Sciatic nerve (tissue), 2 donors: ENCODE data around the gene RDH12. TPM values are rescaled to one million over a fixed set of nuclear protein-coding genes. Genes with fewer than 3 reads are reported as not detected.
A peak's percentile ranks its signal among the peaks of the same experiment; 100 is the strongest.

ENCODE experiments used
- ATAC-seq: fragments of 200-7000 bp; cut with Tn5 transposase; one replicate; pipeline ENCODE4 v1.9.1; 2020; ENCODE audit warnings: mild to moderate bottlenecking, moderate library complexity
- DNase-seq: peaks from one replicate; pipeline ENCODE4 v3.0.0-alpha.2; 2020; ENCODE audit warnings: low spot score
- intact Hi-C: fragments of 100-400 bp; cut with DNase I; formaldehyde crosslinking; loops from one replicate; pipeline ENCODE4 v1.14.2; 2022
- total RNA-seq: library from RNA; stranded (reverse); fragmentation: NEBNext Ultra II Directional; extraction: Animal tissue kit (Norgen Biotek cat#: 25700); gene quantifications from one replicate; pipeline ENCODE4 v1.2.1, GENCODE V29; 2021
- donor health status: DM: no; HTN: no; CAD: no.
- donor health status: DM: no; HTN: no; CAD: no.

Gene RDH12
- total RNA-seq, 1 donor from 2014 or later = not detected

- intact Hi-C loops = no loop called here
- ATAC-seq (no peak), DNase-seq (no peak)
Measured at GRCh38 chr14:67735336-67736147, 33.9 kb downstream of the RDH12 start.

DNA sequence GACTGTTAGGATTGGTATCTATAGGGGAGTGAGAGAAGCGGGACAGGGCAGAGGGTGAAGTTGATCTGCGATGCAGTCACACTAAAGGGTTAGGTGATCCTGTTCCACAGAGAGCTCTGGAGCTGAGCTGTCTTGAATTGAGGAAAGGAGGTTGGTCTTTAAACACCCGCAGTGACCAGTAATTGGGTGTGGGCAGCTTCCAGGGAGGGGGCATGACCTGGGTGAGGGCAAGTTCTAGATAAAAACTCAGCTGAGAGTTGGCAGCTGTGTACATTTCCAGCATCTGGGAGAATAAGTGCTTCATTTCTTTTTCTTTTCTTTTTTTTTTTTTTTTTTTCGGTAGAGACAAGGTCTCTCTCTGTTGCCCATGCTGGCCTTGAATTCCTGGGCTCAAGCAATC, 35.1 kb downstream of the RDH12 start:
- intact Hi-C loops = no loop called here
- DNase-seq (no peak), ATAC-seq (no peak)

GRCh38 chr14:67738740-67739504, 37.2 kb downstream of the RDH12 start:
- intact Hi-C loops = no loop called here
- DNase-seq (peak; percentile 67), ATAC-seq (peak; percentile 96)

- intact Hi-C loops = no loop called here
- DNase-seq (no peak), ATAC-seq (no peak)
Measured at GRCh38 chr14:67744046-67744445, 42.4 kb downstream of the RDH12 start.

DNA sequence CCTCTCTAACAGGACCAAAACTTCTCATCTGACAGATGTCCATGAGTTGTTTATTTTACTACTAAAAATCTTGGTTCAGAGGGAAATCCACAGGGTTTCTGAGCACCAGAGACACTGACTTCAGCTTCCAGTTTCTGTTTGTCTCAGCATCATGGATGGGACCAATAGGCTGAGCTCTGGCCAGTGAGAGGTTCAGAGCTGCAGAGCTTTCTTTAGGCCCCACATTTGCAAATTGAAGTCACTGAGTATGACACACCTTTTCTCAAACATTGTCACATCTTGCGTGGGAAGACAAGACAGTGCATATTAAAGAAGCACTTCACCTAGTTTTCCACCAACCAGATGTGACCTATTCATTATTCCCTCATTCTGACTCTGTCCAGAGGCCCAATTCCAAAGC, 45.2 kb downstream of the RDH12 start:
- ATAC-seq (no peak), DNase-seq (no peak)
- intact Hi-C loops = no loop called here

- intact Hi-C loops = no loop called here
- DNase-seq (no peak), ATAC-seq (no peak)
Measured at GRCh38 chr14:67748312-67748711, 46.6 kb downstream of the RDH12 start.

DNA sequence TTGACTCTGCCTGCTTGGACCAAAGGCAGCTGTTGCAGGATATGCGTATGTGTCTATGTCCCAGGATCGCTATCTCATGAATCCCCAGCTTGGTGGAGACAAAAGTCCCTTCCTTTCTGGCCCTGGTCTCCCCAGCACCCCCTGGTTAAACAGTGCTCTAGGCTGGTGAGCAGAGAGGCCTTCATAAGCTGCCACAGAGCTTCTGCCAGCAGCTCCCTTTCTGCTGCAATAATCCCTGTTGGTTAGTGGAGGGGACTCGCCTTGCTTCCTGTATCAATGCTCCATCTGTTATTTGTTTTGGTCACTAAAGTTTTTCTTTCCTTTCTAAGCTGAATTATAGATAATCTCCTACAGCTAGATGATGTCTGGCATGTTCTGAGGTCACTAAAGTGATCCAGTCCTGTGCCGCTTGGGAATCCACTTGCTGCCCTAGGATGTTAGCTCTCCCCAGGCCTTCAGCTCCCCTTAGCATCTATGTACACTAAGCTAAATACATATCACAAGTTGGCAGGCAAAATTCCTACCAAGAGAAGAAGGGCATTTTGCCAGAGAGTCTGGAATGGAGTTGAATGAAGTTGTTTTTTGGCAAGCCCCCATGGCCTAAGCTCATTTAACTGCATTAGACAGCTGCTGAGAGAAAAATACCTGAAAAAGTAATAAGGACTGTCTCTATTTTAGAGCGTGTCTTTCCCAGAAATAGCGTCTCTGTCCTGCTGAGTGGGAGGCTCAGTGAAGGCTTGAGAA, 47.8 kb downstream of the RDH12 start:
- ATAC-seq (no peak), DNase-seq (no peak)
- intact Hi-C loops = no loop called here

GRCh38 chr14:67756496-67756895, 54.8 kb downstream of the RDH12 start:
- intact Hi-C loops = no loop called here
- ATAC-seq = no peak

DNA sequence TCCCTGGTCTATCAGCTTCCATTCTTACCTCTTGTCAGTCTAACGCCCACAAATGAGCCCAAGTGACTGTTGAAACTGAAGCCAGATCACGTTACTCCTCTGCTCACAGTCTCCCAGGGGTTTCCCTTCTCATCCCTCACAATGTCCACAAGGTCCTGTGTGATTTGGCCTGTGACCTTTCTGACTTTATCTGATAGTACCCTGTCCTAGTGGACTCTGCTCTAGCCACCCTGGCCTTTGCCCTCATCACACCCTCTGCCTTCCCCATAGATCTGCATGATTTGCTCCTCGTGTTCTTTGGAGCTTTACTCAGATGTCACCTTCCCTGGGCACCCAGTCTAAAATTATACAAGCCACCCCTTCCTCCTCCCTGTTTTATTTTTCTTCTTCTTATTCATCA, 55.5 kb downstream of the RDH12 start:
- ATAC-seq (no peak), DNase-seq (no peak)
- intact Hi-C loops = no loop called here

More at GRCh38 chr14:67756496-67756895, 54.8 kb downstream of the RDH12 start:
- DNase-seq = no peak

GRCh38 chr14:67759916-67760315, 58.2 kb downstream of the RDH12 start:
- no peak for DNase-seq
- intact Hi-C loops = no loop called here
- ATAC-seq = no peak

DNA sequence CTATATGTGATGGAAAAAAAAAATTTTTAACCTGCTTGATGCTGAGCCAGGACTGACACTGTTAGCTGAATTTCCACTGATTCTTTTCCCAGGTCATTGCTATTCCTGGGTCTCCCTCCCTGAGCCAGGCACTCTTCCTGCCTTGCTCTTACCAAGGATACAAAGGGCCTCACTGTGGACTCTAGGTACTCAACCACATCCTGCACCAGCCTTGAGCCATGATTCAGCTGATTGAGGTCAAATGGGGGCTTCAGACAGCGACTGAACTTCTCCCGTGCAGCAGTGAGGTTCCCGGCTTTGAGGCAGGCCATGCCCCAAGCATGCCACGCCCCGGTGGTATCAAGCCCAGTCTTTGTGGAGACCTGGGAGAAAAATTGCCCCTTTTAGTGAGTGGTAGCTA, 60.4 kb downstream of the RDH12 start:
- ATAC-seq = no peak
- intact Hi-C loops = no loop called here
- DNase-seq = no peak

DNA sequence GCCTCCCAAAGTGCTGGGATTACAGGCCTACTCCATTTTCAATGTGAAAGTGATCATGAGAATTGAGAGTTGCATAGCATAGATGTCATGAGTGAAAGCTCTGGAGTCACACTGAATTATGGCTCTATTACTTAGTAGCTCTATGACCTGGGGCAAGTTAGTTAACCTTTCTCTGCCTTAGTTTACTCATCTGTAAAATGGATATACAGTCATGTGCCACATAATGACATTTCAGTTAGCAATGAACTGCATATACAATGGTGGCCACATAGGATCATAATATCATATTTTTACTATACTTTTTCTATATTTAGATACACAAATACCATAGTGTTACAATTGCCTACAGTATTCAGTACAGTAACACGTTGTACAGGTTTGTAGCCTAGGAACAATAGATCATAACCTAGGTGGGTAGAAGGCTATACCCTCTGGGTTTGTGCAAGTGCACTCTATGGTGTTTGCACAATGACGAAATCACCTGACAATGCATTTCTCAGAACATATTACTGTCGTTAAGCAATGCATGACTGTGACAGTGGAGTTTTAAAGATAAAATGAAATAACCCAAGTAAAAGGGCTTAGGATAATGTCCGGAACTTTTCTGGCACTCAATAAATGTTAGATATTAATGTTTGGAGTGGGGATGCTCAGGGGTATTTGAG, 61.6 kb downstream of the RDH12 start:
- no peak for ATAC-seq
- no peak for DNase-seq
- intact Hi-C loops = no loop called here

DNA sequence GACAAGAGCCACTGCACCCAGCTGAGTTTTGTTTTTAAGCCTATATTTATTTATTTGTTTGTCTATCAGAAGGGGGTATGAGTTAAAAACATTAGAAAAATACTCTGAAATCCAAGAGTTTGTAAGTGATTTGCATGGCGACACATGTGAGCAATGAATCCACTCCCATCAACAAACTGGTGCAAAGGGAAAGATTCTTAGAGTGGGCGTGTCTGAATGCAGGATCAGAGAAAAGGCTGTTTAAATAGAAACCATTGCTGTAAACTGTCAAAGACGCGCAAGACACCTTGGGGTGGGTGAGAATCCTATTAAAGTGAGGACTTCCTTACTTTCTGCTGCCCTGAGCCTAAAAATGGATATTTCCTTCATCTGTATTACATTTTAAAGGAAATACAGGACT, 62.8 kb downstream of the RDH12 start:
- DNase-seq (no peak), ATAC-seq (no peak)
- intact Hi-C loops = no loop called here

GRCh38 chr14:67765192-67765834, 63.6 kb downstream of the RDH12 start:
- DNase-seq (no peak), ATAC-seq (no peak)
- intact Hi-C loops = no loop called here

GRCh38 chr14:67766035-67766680, 64.5 kb downstream of the RDH12 start:
- intact Hi-C loops = no loop called here
- ATAC-seq = peak; percentile 62
- DNase-seq = no peak

DNA sequence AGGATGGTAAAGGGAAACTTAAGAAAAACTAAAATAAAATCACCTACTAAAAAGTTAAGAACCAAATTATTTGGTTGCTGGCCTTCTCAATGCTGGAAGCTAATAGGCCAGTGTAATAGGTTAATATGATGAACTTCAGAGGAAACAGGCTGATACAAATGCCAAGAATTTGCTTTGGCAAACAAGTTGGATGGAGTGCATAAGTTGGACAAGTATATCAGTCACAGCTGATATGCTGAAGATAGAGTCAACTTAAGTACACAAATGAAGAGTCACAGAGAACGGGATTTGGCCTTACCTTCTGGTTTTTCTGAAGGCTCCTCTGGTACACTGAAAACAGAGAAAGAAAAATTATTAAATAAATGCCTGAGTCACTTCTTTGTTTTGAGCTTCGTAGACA, 66.5 kb downstream of the RDH12 start:
- intact Hi-C loops = no loop called here
- no peak for ATAC-seq
- DNase-seq = no peak

GRCh38 chr14:67773844-67774377, 72.2 kb downstream of the RDH12 start:
- ATAC-seq (no peak), DNase-seq (no peak)
- intact Hi-C loops = no loop called here

GRCh38 chr14:67776653-67777322, 75.1 kb downstream of the RDH12 start:
- ATAC-seq (no peak), DNase-seq (no peak)
- intact Hi-C loops = no loop called here
